HCT116 (cell line): ENCODE results near the gene PKMYT1. TPM values are rescaled to one million over a fixed set of nuclear protein-coding genes. Genes with fewer than 3 reads are reported as not detected.

Source experiments
- ATAC-seq: fragments of 200-7000 bp; cut with Tn5 transposase; 2 replicates; pipeline ENCODE4 v1.9.1; 2020; ENCODE audit warnings: mild to moderate bottlenecking, moderate library complexity
- BruUV-seq: library from RNA; stranded (reverse); fragments of 400-500 nt; replicated peaks from 2 replicates; lab custom pipeline; 2021; lab: Mats Ljungman, UMichigan
- CTCF ChIA-PET: fragments of 300-600 bp; sonication (Branson Sonifier 250); formaldehyde crosslinking; loops from one replicate; lab custom pipeline; 2021; ENCODE audit warnings: antibody characterized with exemption; lab: Charles Lee
- POLR2A ChIA-PET: fragments of 300-600, 350-600 bp; sonication (Branson Sonifier 250); formaldehyde crosslinking; loops from one replicate; lab custom pipeline; 2021; ENCODE audit warnings: antibody characterized with exemption; lab: Charles Lee
- RAD21 ChIA-PET, 2 experiments: fragments of 300-600 bp; sonication (Branson Sonifier 250); formaldehyde crosslinking; loops; one replicate each; lab custom pipeline; 2023; ENCODE audit warnings: low total read pairs in 2 of 2; ENCODE audit not compliant: uncharacterized antibody in 2 of 2, unreplicated experiment in 2 of 2, low non-redundant PET in 1 of 2; lab: Charles Lee
- DNase-seq: peaks from one replicate; pipeline ENCODE4 v3.0.0-alpha.2; 2010; ENCODE audit warnings: low read depth, low spot score
- H2AFZ ChIP-seq: fragments of 200-600 bp; shearing (Covaris generic), sonication (generic); 2 replicates; pipeline ENCODE4 v1.6.1; 2017; ENCODE audit warnings: low read depth, mixed run types, mixed read lengths, antibody characterized with exemption, low read length; ENCODE audit not compliant: poor library complexity, severe bottlenecking
- H3K27ac ChIP-seq: 2 replicates; pipeline ENCODE4 v1.5.1; 2012; ENCODE audit warnings: low read depth, low read length
- H3K27me3 ChIP-seq: fragments of 200-600 bp; sonication (generic); 2 replicates; pipeline ENCODE4 v1.6.1; 2016; ENCODE audit warnings: mixed run types, low read length, mixed read lengths; ENCODE audit not compliant: insufficient read depth
- H3K36me3 ChIP-seq, 2 experiments: fragments of 200-500 bp in 1 of 2; fragments of 200-600 bp in 1 of 2; sonication (Bioruptor generic) in 1 of 2; sonication (generic) in 1 of 2; 2 replicates each; pipeline versions ENCODE4 v1.5.1 to v1.6.1; 2014 to 2016; ENCODE audit warnings: low read length in 2 of 2, inconsistent platforms in 1 of 2, mixed read lengths in 1 of 2, mixed run types in 1 of 2; ENCODE audit not compliant: insufficient read depth in 2 of 2, control insufficient read depth in 1 of 2
- H3K4me1 ChIP-seq, 2 experiments: fragments of 200-600 bp in 1 of 2; sonication (generic) in 1 of 2; 2 replicates each; pipeline versions ENCODE4 v1.5.1 to v1.6.1; 2012 to 2017; ENCODE audit warnings: low read length in 2 of 2, inconsistent platforms in 1 of 2, mild to moderate bottlenecking in 1 of 2, mixed read lengths in 1 of 2, mixed run types in 1 of 2, moderate library complexity in 1 of 2; ENCODE audit not compliant: insufficient read depth in 2 of 2, control insufficient read depth in 1 of 2
- H3K4me2 ChIP-seq: fragments of 200-600 bp; sonication (generic); 2 replicates; pipeline ENCODE4 v1.6.1; 2017; ENCODE audit warnings: mixed run types, low read length, mixed read lengths
- H3K4me3 ChIP-seq, 2 experiments: fragments of 200-600 bp in 1 of 2; sonication (generic) in 1 of 2; replicated peaks in 1 of 2; 2 replicates each; pipeline ENCODE4 v1.5.1; 2011 to 2016; ENCODE audit warnings: low read length in 2 of 2, control low read depth in 1 of 2, low read depth in 1 of 2, mild to moderate bottlenecking in 1 of 2, mixed read lengths in 1 of 2, mixed run types in 1 of 2
- H3K79me2 ChIP-seq: fragments of 200-600 bp; sonication (generic); 2 replicates; pipeline ENCODE4 v1.6.1; 2017; ENCODE audit warnings: mild to moderate bottlenecking, mixed run types, low read length, moderate library complexity, mixed read lengths; ENCODE audit not compliant: insufficient read depth
- H3K9ac ChIP-seq: fragments of 200-600 bp; sonication (generic); 2 replicates; pipeline ENCODE4 v1.6.1; 2016; ENCODE audit warnings: low read length, mixed read lengths
- H3K9me2 ChIP-seq: fragments of 200-600 bp; sonication (generic), shearing (Covaris generic); 2 replicates; pipeline ENCODE4 v1.6.1; 2017; ENCODE audit warnings: mixed run types, mild to moderate bottlenecking, moderate library complexity; ENCODE audit not compliant: insufficient read depth
- H3K9me3 ChIP-seq, 2 experiments: fragments of 200-500 bp in 1 of 2; fragments of 200-600 bp in 1 of 2; sonication (Bioruptor generic) in 1 of 2; sonication (generic) in 1 of 2; 2 replicates each; pipeline ENCODE4 v1.6.1; 2014 to 2017; ENCODE audit warnings: low read length in 2 of 2, mixed read lengths in 2 of 2, inconsistent platforms in 1 of 2, low read depth in 1 of 2, mild to moderate bottlenecking in 1 of 2, mixed run types in 1 of 2, moderate library complexity in 1 of 2; ENCODE audit not compliant: control insufficient read depth in 1 of 2, insufficient read depth in 1 of 2
- H4K20me1 ChIP-seq: fragments of 200-600 bp; sonication (generic), shearing (Covaris generic); 2 replicates; pipeline ENCODE4 v1.6.1; 2017; ENCODE audit warnings: mixed run types, mild to moderate bottlenecking, moderate library complexity; ENCODE audit not compliant: insufficient read depth
- ELF1 ChIP-seq: IDR thresholded peaks from 2 replicates; pipeline ENCODE4 v1.6.1; 2012; ENCODE audit warnings: low read depth, borderline replicate concordance
- JUND ChIP-seq: IDR thresholded peaks from 2 replicates; pipeline ENCODE4 v1.6.1; 2012
- POLR2A ChIP-seq: IDR thresholded peaks from 2 replicates; pipeline ENCODE4 v1.7.0; 2011; ENCODE audit warnings: borderline replicate concordance; ENCODE audit not compliant: insufficient read depth, insufficient read length; ENCODE audit errors: extremely low read depth
- POLR2AphosphoS5 ChIP-seq: IDR thresholded peaks from 2 replicates; pipeline ENCODE4 v1.6.1; 2011; ENCODE audit warnings: mild to moderate bottlenecking, low read depth, low read length, moderate library complexity
- RAD21 ChIP-seq: IDR thresholded peaks from 2 replicates; pipeline ENCODE4 v1.6.1; 2012; ENCODE audit warnings: low read depth, mild to moderate bottlenecking
- SIN3A ChIP-seq: IDR thresholded peaks from 2 replicates; pipeline ENCODE4 v1.6.1; 2012; ENCODE audit warnings: low read depth
- SP1 ChIP-seq: IDR thresholded peaks from 2 replicates; pipeline ENCODE4 v1.6.1; 2012; ENCODE audit warnings: low read depth
- SRF ChIP-seq: IDR thresholded peaks from 2 replicates; pipeline ENCODE4 v1.6.1; 2012; ENCODE audit warnings: low read depth
- YY1 ChIP-seq: IDR thresholded peaks from 2 replicates; pipeline ENCODE4 v1.6.1; 2011; ENCODE audit warnings: low read length, low read depth, moderate library complexity, mild to moderate bottlenecking; ENCODE audit not compliant: insufficient replicate concordance; ENCODE audit errors: extremely low read depth
- ZFX ChIP-seq: fragments of 450-650 bp; IDR thresholded peaks from 2 replicates; pipeline ENCODE4 v1.6.1; 2017
- ZNF274 ChIP-seq: fragments of 200-500 bp; sonication (Bioruptor generic); IDR thresholded peaks from 2 replicates; pipeline ENCODE4 v1.6.1; 2014; ENCODE audit warnings: mild to moderate bottlenecking, low read depth, low read length, inconsistent platforms
- intact Hi-C: fragments of 100-400 bp; cut with micrococcal nuclease; formaldehyde crosslinking; loops from 2 replicates; pipeline ENCODE4 v1.10.0; 2022
- total RNA-seq: library from RNA; stranded (reverse); gene quantifications from one replicate; pipeline ENCODE4 v1.2.1, GENCODE V29; 2021; ENCODE audit not compliant: unreplicated experiment
- TF ChIP-seq, protein P1 (sequence below): IDR thresholded peaks from 2 replicates; pipeline ENCODE4 v1.6.1; 2011; ENCODE audit warnings: mild to moderate bottlenecking, low read length, moderate library complexity; ENCODE audit not compliant: insufficient replicate concordance; ENCODE audit errors: extremely low read depth
- TF ChIP-seq, protein P2 (sequence below): IDR thresholded peaks from 2 replicates; pipeline ENCODE4 v1.6.1; 2012; ENCODE audit warnings: low read depth
- TF ChIP-seq, protein P3 (sequence below), 3 experiments: fragments of 200-600 bp in 1 of 3; sonication (generic) in 1 of 3; IDR thresholded peaks in 2 of 3; conservative IDR thresholded peaks in 1 of 3; 2 replicates each; pipeline ENCODE4 v1.5.1; 2012 to 2017; ENCODE audit warnings: low read depth in 2 of 3, low read length in 2 of 3, antibody characterized with exemption in 1 of 3, borderline replicate concordance in 1 of 3, control low read depth in 1 of 3, mild to moderate bottlenecking in 1 of 3, mixed read lengths in 1 of 3, mixed run types in 1 of 3, moderate library complexity in 1 of 3; ENCODE audit not compliant: insufficient read depth in 1 of 3

Gene PKMYT1
- total RNA-seq, 1 experiment from 2014 or later: 104 TPM

DNA sequence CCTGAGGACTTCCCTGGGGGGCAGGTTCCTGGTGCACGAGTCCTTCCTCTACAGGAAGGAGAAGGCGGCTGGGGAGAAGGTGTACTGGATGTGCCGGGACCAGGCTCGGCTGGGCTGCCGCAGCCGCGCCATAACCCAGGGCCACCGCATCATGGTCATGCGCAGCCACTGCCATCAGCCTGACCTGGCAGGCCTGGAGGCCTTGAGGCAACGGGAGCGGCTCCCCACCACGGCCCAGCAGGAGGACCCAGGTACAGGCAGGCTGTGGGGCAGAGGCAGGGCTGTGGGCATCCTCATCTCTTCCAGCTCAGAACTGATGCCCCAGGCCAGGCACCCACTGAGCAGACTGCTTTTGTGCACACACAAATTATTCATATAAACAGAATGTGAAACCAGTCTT is 42.0 kb downstream of the PKMYT1 start:
- H3K4me3 ChIP-seq: no peak overlapping the region
- DNase-seq (no peak), ATAC-seq (no peak; the same call in 1 of the 2 replicates)
- ChIA-PET RAD21 (no interaction called here), CTCF (no interaction called here), POLR2A (no interaction called here)
- no peaks in the 10 kb centered on the region for H3K4me1 ChIP-seq
- H3K27me3 ChIP-seq: no peaks in the 10 kb centered on the region
- TF ChIP-seq, protein P1, sequence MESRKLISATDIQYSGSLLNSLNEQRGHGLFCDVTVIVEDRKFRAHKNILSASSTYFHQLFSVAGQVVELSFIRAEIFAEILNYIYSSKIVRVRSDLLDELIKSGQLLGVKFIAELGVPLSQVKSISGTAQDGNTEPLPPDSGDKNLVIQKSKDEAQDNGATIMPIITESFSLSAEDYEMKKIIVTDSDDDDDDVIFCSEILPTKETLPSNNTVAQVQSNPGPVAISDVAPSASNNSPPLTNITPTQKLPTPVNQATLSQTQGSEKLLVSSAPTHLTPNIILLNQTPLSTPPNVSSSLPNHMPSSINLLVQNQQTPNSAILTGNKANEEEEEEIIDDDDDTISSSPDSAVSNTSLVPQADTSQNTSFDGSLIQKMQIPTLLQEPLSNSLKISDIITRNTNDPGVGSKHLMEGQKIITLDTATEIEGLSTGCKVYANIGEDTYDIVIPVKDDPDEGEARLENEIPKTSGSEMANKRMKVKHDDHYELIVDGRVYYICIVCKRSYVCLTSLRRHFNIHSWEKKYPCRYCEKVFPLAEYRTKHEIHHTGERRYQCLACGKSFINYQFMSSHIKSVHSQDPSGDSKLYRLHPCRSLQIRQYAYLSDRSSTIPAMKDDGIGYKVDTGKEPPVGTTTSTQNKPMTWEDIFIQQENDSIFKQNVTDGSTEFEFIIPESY: no peak
- TF ChIP-seq RAD21 (no peak), YY1 (no peak), ZFX (no peak), POLR2A (no peak), ELF1 (no peak), SP1 (no peak), SIN3A (no peak), SRF (no peak), POLR2AphosphoS5 (no peak), JUND (no peak), ZNF274 (no peak)
- TF ChIP-seq, protein P2, sequence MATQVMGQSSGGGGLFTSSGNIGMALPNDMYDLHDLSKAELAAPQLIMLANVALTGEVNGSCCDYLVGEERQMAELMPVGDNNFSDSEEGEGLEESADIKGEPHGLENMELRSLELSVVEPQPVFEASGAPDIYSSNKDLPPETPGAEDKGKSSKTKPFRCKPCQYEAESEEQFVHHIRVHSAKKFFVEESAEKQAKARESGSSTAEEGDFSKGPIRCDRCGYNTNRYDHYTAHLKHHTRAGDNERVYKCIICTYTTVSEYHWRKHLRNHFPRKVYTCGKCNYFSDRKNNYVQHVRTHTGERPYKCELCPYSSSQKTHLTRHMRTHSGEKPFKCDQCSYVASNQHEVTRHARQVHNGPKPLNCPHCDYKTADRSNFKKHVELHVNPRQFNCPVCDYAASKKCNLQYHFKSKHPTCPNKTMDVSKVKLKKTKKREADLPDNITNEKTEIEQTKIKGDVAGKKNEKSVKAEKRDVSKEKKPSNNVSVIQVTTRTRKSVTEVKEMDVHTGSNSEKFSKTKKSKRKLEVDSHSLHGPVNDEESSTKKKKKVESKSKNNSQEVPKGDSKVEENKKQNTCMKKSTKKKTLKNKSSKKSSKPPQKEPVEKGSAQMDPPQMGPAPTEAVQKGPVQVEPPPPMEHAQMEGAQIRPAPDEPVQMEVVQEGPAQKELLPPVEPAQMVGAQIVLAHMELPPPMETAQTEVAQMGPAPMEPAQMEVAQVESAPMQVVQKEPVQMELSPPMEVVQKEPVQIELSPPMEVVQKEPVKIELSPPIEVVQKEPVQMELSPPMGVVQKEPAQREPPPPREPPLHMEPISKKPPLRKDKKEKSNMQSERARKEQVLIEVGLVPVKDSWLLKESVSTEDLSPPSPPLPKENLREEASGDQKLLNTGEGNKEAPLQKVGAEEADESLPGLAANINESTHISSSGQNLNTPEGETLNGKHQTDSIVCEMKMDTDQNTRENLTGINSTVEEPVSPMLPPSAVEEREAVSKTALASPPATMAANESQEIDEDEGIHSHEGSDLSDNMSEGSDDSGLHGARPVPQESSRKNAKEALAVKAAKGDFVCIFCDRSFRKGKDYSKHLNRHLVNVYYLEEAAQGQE: no peak
- TF ChIP-seq, protein P3, sequence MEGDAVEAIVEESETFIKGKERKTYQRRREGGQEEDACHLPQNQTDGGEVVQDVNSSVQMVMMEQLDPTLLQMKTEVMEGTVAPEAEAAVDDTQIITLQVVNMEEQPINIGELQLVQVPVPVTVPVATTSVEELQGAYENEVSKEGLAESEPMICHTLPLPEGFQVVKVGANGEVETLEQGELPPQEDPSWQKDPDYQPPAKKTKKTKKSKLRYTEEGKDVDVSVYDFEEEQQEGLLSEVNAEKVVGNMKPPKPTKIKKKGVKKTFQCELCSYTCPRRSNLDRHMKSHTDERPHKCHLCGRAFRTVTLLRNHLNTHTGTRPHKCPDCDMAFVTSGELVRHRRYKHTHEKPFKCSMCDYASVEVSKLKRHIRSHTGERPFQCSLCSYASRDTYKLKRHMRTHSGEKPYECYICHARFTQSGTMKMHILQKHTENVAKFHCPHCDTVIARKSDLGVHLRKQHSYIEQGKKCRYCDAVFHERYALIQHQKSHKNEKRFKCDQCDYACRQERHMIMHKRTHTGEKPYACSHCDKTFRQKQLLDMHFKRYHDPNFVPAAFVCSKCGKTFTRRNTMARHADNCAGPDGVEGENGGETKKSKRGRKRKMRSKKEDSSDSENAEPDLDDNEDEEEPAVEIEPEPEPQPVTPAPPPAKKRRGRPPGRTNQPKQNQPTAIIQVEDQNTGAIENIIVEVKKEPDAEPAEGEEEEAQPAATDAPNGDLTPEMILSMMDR (IDR thresholded peaks at IDR 0.05 in 2 of 3, conservative IDR thresholded peaks at IDR 0.05 in 1 of 3; ENCODE audit: borderline replicate concordance in 1 of 3, insufficient read depth in 1 of 3, low read depth in 2 of 3, low read length in 2 of 3): no peak
- no peaks in the 10 kb centered on the region for H3K9me2 ChIP-seq
- no peak overlapping the region for H3K27ac ChIP-seq
- H3K79me2 ChIP-seq: no peaks in the 10 kb centered on the region
- H3K4me2 ChIP-seq: no peak overlapping the region
- H2AFZ ChIP-seq: no peak overlapping the region
- no peaks in the 10 kb centered on the region for H3K9me3 ChIP-seq
- intact Hi-C loops: no loop called here
- H3K36me3 ChIP-seq: peaks cover 16 to 20% of the 10 kb centered on the region in 2 experiments; a peak in 3 of 4 replicates
- H4K20me1 ChIP-seq: no peaks in the 10 kb centered on the region
- no peak overlapping the region for H3K9ac ChIP-seq
- BruUV-seq: no TSS peak
